Progenitor cell of endocrine pancreas (in vitro differentiated cells): ENCODE data around the gene SEC24D. TPM values are rescaled to one million over a fixed set of nuclear protein-coding genes. Genes with fewer than 3 reads are reported as not detected.

Experiments
- DNase-seq: peaks from one replicate; pipeline ENCODE4 v3.0.0; 2021; ENCODE audit warnings: low spot score; ENCODE audit not compliant: unreplicated experiment
- H3K27ac Mint-ChIP-seq: 2 replicates; pipeline ENCODE4 v1.8.0; 2021; ENCODE audit warnings: mild to moderate bottlenecking, moderate library complexity, mixed read lengths
- H3K27me3 Mint-ChIP-seq: 2 replicates; pipeline ENCODE4 v1.8.0; 2021; ENCODE audit warnings: mixed read lengths
- H3K36me3 Mint-ChIP-seq: 2 replicates; pipeline ENCODE4 v1.8.0; 2022; ENCODE audit warnings: mixed read lengths; ENCODE audit not compliant: insufficient read depth
- H3K4me1 Mint-ChIP-seq: 2 replicates; pipeline ENCODE4 v1.8.0; 2021; ENCODE audit warnings: low read depth, mixed read lengths
- H3K4me3 Mint-ChIP-seq: 2 replicates; pipeline ENCODE4 v1.8.0; 2021; ENCODE audit warnings: low read depth, mild to moderate bottlenecking, moderate library complexity, mixed read lengths
- H3K9me3 Mint-ChIP-seq: 2 replicates; pipeline ENCODE4 v1.8.0; 2021; ENCODE audit warnings: low read depth, mixed read lengths
- total RNA-seq: library from RNA; stranded (reverse); gene quantifications from 2 replicates; pipeline ENCODE4 v1.2.1, GENCODE V29; 2021
- TF ChIP-seq, protein P1 (sequence below): fragments of 200-600 bp; sonication (generic); IDR thresholded peaks from one replicate; pipeline ENCODE4 v1.5.0; 2021; ENCODE audit warnings: antibody characterized with exemption, mild to moderate bottlenecking; ENCODE audit not compliant: unreplicated experiment

SEC24D gene
- total RNA-seq, 1 donor from 2014 or later: 30.2 TPM

GRCh38 chr4:118742050-118742449 is 93.9 kb downstream of the SEC24D start:
- no peaks in the 10 kb centered on the region for H3K27me3 Mint-ChIP-seq
- H3K9me3 Mint-ChIP-seq: no peaks in the 10 kb centered on the region
- no peak for DNase-seq
- no peak overlapping the region for H3K4me3 Mint-ChIP-seq
- H3K27ac Mint-ChIP-seq: no peak overlapping the region
- TF ChIP-seq, protein P1, sequence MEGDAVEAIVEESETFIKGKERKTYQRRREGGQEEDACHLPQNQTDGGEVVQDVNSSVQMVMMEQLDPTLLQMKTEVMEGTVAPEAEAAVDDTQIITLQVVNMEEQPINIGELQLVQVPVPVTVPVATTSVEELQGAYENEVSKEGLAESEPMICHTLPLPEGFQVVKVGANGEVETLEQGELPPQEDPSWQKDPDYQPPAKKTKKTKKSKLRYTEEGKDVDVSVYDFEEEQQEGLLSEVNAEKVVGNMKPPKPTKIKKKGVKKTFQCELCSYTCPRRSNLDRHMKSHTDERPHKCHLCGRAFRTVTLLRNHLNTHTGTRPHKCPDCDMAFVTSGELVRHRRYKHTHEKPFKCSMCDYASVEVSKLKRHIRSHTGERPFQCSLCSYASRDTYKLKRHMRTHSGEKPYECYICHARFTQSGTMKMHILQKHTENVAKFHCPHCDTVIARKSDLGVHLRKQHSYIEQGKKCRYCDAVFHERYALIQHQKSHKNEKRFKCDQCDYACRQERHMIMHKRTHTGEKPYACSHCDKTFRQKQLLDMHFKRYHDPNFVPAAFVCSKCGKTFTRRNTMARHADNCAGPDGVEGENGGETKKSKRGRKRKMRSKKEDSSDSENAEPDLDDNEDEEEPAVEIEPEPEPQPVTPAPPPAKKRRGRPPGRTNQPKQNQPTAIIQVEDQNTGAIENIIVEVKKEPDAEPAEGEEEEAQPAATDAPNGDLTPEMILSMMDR: no peak
- peaks cover 6% of the 10 kb centered on the region for H3K36me3 Mint-ChIP-seq
- H3K4me1 Mint-ChIP-seq: no peaks in the 10 kb centered on the region

DNA sequence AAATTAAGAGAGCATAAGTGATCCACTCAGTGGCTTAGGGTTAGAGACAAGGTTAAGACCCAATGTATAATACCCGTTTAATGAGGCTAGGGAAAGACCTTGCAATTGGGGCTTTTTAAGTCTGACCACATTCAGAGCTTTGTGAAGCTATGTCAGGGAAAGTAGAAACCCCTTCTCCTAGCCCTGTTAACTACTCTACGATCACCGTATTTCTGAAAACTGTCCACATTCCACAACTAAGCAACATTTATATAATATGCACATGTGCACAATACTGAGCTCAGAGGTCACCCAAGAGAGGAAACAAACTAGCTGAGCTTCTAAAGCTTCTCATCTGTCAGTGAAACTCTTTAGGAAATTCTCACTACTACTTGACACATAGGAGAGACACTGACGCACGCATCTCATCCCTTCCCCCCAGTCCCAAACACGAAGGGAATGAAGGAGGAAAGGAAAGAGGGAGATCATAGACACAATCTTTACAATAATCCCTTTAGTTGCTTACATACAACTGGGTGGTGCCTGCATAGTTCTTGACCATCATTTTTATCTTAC is 94.5 kb downstream of the SEC24D start:
- no peak for DNase-seq
- no peak overlapping the region for H3K4me3 Mint-ChIP-seq
- no peaks in the 10 kb centered on the region for H3K4me1 Mint-ChIP-seq
- H3K27me3 Mint-ChIP-seq: no peaks in the 10 kb centered on the region
- H3K36me3 Mint-ChIP-seq: peaks cover 6% of the 10 kb centered on the region
- TF ChIP-seq, protein P1: no peak
- H3K9me3 Mint-ChIP-seq: no peaks in the 10 kb centered on the region
- no peak overlapping the region for H3K27ac Mint-ChIP-seq

GRCh38 chr4:118740869-118741268 is 95.1 kb downstream of the SEC24D start:
- no peaks in the 10 kb centered on the region for H3K27me3 Mint-ChIP-seq
- DNase-seq: no peak
- TF ChIP-seq, protein P1: peak; percentile 64
- H3K36me3 Mint-ChIP-seq: peaks cover 6% of the 10 kb centered on the region
- no peaks in the 10 kb centered on the region for H3K9me3 Mint-ChIP-seq
- no peak overlapping the region for H3K4me3 Mint-ChIP-seq
- H3K4me1 Mint-ChIP-seq: no peaks in the 10 kb centered on the region
- no peak overlapping the region for H3K27ac Mint-ChIP-seq

- no peaks in the 10 kb centered on the region for H3K4me1 Mint-ChIP-seq
- TF ChIP-seq, protein P1: no peak
Measured at GRCh38 chr4:118739022-118739713, 96.8 kb downstream of the SEC24D start.

GRCh38 chr4:118738090-118738489 is 97.8 kb downstream of the SEC24D start:
- Mint-ChIP-seq H3K27ac (no peak overlapping the region), H3K4me3 (no peak overlapping the region), H3K4me1 (no peaks in the 10 kb centered on the region), H3K36me3 (peaks cover 6% of the 10 kb centered on the region), H3K9me3 (no peaks in the 10 kb centered on the region), H3K27me3 (no peaks in the 10 kb centered on the region)
- TF ChIP-seq, protein P1: no peak
- DNase-seq: no peak

More at GRCh38 chr4:118739022-118739713, 96.8 kb downstream of the SEC24D start:
- H3K27me3 Mint-ChIP-seq: no peaks in the 10 kb centered on the region
- H3K36me3 Mint-ChIP-seq: peaks cover 6% of the 10 kb centered on the region
- H3K27ac Mint-ChIP-seq: no peak overlapping the region
- DNase-seq: no peak
- no peaks in the 10 kb centered on the region for H3K9me3 Mint-ChIP-seq
- no peak overlapping the region for H3K4me3 Mint-ChIP-seq
